SK-N-SH treated with all-trans-retinoic acid at 6 μM for 48 hours (cell line): ENCODE data around the gene ABCF2.

Experiments
- ISL1 ChIP-seq: fragments of 250-450 bp; sonication (Bioruptor Pico); IDR thresholded peaks from 2 replicates; pipeline ENCODE4 v2.1.2; 2022; ENCODE audit warnings: mild to moderate bottlenecking, moderate library complexity
- ZC3H10 ChIP-seq: fragments of 250-450 bp; sonication (Bioruptor Pico); IDR thresholded peaks from 2 replicates; pipeline ENCODE4 v1.5.1; 2021; ENCODE audit warnings: mild to moderate bottlenecking, moderate library complexity
- ZFP30 ChIP-seq: fragments of 450-650 bp; formaldehyde crosslinking; IDR thresholded peaks from 2 replicates; pipeline ENCODE4 v1.5.0; 2022; ENCODE audit warnings: mild to moderate bottlenecking, moderate library complexity
- TF ChIP-seq, protein P1 (sequence below): fragments of 250-450 bp; sonication (Bioruptor Pico); IDR thresholded peaks from 2 replicates; pipeline ENCODE4 v1.8.0; 2020; ENCODE audit warnings: mild to moderate bottlenecking, moderate library complexity, borderline replicate concordance
- TF ChIP-seq, protein P2 (sequence below): fragments of 250-450 bp; sonication (Bioruptor Pico); IDR thresholded peaks from 2 replicates; pipeline ENCODE4 v1.5.1; 2021; ENCODE audit warnings: mild to moderate bottlenecking, moderate library complexity
- TF ChIP-seq, protein P3 (sequence below): fragments of 250-450 bp; sonication (Bioruptor Pico); IDR thresholded peaks from 2 replicates; pipeline ENCODE4 v1.5.1; 2020; ENCODE audit warnings: low read depth, mild to moderate bottlenecking, moderate library complexity
- TF ChIP-seq, protein P4 (sequence below): fragments of 250-450 bp; sonication (Bioruptor Pico); IDR thresholded peaks from 2 replicates; pipeline ENCODE4 v1.5.0; 2020; ENCODE audit warnings: mild to moderate bottlenecking, moderate library complexity

GRCh38 chr7:151238190-151238810 is 11.3 kb upstream of the ABCF2 start:
- TF ChIP-seq, protein P1, sequence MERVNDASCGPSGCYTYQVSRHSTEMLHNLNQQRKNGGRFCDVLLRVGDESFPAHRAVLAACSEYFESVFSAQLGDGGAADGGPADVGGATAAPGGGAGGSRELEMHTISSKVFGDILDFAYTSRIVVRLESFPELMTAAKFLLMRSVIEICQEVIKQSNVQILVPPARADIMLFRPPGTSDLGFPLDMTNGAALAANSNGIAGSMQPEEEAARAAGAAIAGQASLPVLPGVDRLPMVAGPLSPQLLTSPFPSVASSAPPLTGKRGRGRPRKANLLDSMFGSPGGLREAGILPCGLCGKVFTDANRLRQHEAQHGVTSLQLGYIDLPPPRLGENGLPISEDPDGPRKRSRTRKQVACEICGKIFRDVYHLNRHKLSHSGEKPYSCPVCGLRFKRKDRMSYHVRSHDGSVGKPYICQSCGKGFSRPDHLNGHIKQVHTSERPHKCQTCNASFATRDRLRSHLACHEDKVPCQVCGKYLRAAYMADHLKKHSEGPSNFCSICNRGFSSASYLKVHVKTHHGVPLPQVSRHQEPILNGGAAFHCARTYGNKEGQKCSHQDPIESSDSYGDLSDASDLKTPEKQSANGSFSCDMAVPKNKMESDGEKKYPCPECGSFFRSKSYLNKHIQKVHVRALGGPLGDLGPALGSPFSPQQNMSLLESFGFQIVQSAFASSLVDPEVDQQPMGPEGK (CRISPR knock-in tag) = no peak
- TF ChIP-seq ZFP30 (no peak), ISL1 (CRISPR knock-in tag) (no peak), ZC3H10 (no peak)
- TF ChIP-seq, protein P2, sequence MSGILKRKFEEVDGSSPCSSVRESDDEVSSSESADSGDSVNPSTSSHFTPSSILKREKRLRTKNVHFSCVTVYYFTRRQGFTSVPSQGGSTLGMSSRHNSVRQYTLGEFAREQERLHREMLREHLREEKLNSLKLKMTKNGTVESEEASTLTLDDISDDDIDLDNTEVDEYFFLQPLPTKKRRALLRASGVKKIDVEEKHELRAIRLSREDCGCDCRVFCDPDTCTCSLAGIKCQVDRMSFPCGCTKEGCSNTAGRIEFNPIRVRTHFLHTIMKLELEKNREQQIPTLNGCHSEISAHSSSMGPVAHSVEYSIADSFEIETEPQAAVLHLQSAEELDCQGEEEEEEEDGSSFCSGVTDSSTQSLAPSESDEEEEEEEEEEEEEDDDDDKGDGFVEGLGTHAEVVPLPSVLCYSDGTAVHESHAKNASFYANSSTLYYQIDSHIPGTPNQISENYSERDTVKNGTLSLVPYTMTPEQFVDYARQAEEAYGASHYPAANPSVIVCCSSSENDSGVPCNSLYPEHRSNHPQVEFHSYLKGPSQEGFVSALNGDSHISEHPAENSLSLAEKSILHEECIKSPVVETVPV (CRISPR knock-in tag) = no peak
- TF ChIP-seq, protein P3, sequence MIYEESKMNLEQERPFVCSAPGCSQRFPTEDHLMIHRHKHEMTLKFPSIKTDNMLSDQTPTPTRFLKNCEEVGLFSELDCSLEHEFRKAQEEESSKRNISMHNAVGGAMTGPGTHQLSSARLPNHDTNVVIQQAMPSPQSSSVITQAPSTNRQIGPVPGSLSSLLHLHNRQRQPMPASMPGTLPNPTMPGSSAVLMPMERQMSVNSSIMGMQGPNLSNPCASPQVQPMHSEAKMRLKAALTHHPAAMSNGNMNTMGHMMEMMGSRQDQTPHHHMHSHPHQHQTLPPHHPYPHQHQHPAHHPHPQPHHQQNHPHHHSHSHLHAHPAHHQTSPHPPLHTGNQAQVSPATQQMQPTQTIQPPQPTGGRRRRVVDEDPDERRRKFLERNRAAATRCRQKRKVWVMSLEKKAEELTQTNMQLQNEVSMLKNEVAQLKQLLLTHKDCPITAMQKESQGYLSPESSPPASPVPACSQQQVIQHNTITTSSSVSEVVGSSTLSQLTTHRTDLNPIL = no peak
- TF ChIP-seq, protein P4, sequence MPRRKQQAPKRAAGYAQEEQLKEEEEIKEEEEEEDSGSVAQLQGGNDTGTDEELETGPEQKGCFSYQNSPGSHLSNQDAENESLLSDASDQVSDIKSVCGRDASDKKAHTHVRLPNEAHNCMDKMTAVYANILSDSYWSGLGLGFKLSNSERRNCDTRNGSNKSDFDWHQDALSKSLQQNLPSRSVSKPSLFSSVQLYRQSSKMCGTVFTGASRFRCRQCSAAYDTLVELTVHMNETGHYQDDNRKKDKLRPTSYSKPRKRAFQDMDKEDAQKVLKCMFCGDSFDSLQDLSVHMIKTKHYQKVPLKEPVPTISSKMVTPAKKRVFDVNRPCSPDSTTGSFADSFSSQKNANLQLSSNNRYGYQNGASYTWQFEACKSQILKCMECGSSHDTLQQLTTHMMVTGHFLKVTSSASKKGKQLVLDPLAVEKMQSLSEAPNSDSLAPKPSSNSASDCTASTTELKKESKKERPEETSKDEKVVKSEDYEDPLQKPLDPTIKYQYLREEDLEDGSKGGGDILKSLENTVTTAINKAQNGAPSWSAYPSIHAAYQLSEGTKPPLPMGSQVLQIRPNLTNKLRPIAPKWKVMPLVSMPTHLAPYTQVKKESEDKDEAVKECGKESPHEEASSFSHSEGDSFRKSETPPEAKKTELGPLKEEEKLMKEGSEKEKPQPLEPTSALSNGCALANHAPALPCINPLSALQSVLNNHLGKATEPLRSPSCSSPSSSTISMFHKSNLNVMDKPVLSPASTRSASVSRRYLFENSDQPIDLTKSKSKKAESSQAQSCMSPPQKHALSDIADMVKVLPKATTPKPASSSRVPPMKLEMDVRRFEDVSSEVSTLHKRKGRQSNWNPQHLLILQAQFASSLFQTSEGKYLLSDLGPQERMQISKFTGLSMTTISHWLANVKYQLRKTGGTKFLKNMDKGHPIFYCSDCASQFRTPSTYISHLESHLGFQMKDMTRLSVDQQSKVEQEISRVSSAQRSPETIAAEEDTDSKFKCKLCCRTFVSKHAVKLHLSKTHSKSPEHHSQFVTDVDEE (CRISPR knock-in tag) = no peak
